Measurements from ENCODE around the gene HES2. TPM values are rescaled to one million over a fixed set of nuclear protein-coding genes. Genes with fewer than 3 reads are reported as not detected.

The HES2 gene
- total RNA-seq, 1 experiment from 2014 or later: 1.2 TPM

- peaks cover 80% of the 10 kb centered on the region for H3K27me3 Mint-ChIP-seq (ENCODE audit: low read depth)
- H3K36me3 Mint-ChIP-seq (ENCODE audit: insufficient read depth in 1 of 3, low read depth in 3 of 3): no peaks in the 10 kb centered on the region
These were observed 6.7 kb upstream of the HES2 start for GRCh38 chr1:6426277-6426971.

More at GRCh38 chr1:6426277-6426971, 6.7 kb upstream of the HES2 start:
- no peak overlapping the region for H2AFZ ChIP-seq (ENCODE audit: low read length)
- no peak for TF ChIP-seq CTCF (conservative IDR thresholded peaks at IDR 0.05)
- H2BK20ac ChIP-seq (ENCODE audit: low read depth, low read length, poor library complexity, severe bottlenecking): no peak overlapping the region
- H3K27me3 ChIP-seq (ENCODE audit: insufficient read depth, low read length): peaks cover 36% of the 10 kb centered on the region; the same call in 1 of the 2 replicates
- no peaks in the 10 kb centered on the region for H3K9me3 ChIP-seq (ENCODE audit: control insufficient read depth, low read depth, low read length)
- H2BK120ac ChIP-seq (ENCODE audit: low read depth, low read length, poor library complexity, severe bottlenecking): no peak overlapping the region
- no peak overlapping the region for H3K4me2 ChIP-seq (ENCODE audit: insufficient read depth, insufficient read length, low read length)
- H4K20me1 ChIP-seq (ENCODE audit: control insufficient read depth, insufficient read depth, insufficient read length): no peaks in the 10 kb centered on the region
- no peak overlapping the region for H3K9ac ChIP-seq (ENCODE audit: extremely low read depth, insufficient read length, low read length)
- H2AK5ac ChIP-seq (ENCODE audit: insufficient read length, low read length): no peak overlapping the region
- H3K4me1 ChIP-seq (ENCODE audit: insufficient read depth, low read length): no peaks in the 10 kb centered on the region
- H2BK5ac ChIP-seq (ENCODE audit: insufficient read length, low read length): no peak overlapping the region
- no peak overlapping the region for H3K18ac ChIP-seq (ENCODE audit: insufficient read length, low read depth, low read length)
- WGBS (ENCODE audit: extremely low coverage, insufficient read length, low lambda C conversion rate): no CpG with 5 or more reads among the region's 9 CpGs
- no peak overlapping the region for H3K4ac ChIP-seq (ENCODE audit: low read depth, low read length)
- no peaks in the 10 kb centered on the region for H3K79me1 ChIP-seq (ENCODE audit: insufficient read depth, low read depth, low read length, poor library complexity, severe bottlenecking)
- peaks cover 3% of the 10 kb centered on the region for H3K23me2 ChIP-seq (ENCODE audit: insufficient read length, low read depth, low read length, poor library complexity, severe bottlenecking)
- no peak overlapping the region for H3K23ac ChIP-seq (ENCODE audit: insufficient read length, low read depth, low read length)
- Mint-ChIP-seq H3K27ac (no peak overlapping the region), H3K4me3 (no peak overlapping the region), H3K9me3 (peaks cover 0 to 3% of the 10 kb centered on the region in 2 experiments; a peak in 2 of 5 replicates), H3K4me1 (peaks cover 17 to 26% of the 10 kb centered on the region in 2 experiments)
- H3K27ac ChIP-seq (ENCODE audit: insufficient read length, low read depth, low read length): no peak overlapping the region
- H4K5ac ChIP-seq (ENCODE audit: insufficient read length, low read depth, low read length): no peak overlapping the region
- H4K8ac ChIP-seq (replicated peaks; ENCODE audit: insufficient read length, low read depth, low read length): no peak overlapping the region
- no peak overlapping the region for H2BK15ac ChIP-seq (ENCODE audit: low read depth, low read length)
- no peak overlapping the region for H2BK12ac ChIP-seq (ENCODE audit: insufficient read length, low read depth, low read length)
- no peak overlapping the region for H4K91ac ChIP-seq (ENCODE audit: insufficient read length, low read depth, low read length)
- H3K14ac ChIP-seq (ENCODE audit: insufficient read depth, low read length): no peak overlapping the region
- no peak for DNase-seq
- no peak overlapping the region for H3K56ac ChIP-seq (ENCODE audit: insufficient read length, low read depth, low read length)
- H3T11ph ChIP-seq (ENCODE audit: low read length): no peak overlapping the region
- H3K79me2 ChIP-seq (ENCODE audit: insufficient read depth, low read length): no peaks in the 10 kb centered on the region
